Measurements from ENCODE around the gene GDNF. TPM values are rescaled to one million over a fixed set of nuclear protein-coding genes. Genes with fewer than 3 reads are reported as not detected.

The GDNF gene
- total and polyA plus RNA-seq, 5 donors from 2014 or later = not detected

- peaks cover 61% of the 10 kb centered on the region for H3K27me3 Mint-ChIP-seq
- H3K36me3 Mint-ChIP-seq = no peaks in the 10 kb centered on the region
- H3K4me1 Mint-ChIP-seq = peaks cover 0 to 5% (median under 1%) of the 10 kb centered on the region in 4 donors
- H3K27ac Mint-ChIP-seq = no peak overlapping the region
- peaks cover 0 to 1% (median 0%) of the 10 kb centered on the region in 7 donors for H3K9me3 Mint-ChIP-seq
- Histone ChIP-seq H3K27me3 (ENCODE audit: control insufficient read depth, insufficient read depth, low read length) (peaks cover 29% of the 10 kb centered on the region), H3K36me3 (ENCODE audit: control insufficient read depth, insufficient read depth, low read length) (no peaks in the 10 kb centered on the region), H3K9me3 (ENCODE audit: control insufficient read depth in 2 of 2, low read length in 2 of 2) (no peaks in the 10 kb centered on the region), H3K27ac (ENCODE audit: insufficient read depth, low read length, poor library complexity, severe bottlenecking) (no peak overlapping the region), H3K4me3 (ENCODE audit: low read depth, low read length) (no peak overlapping the region), H3K4me1 (ENCODE audit: control insufficient read depth, insufficient read depth, low read length, poor library complexity, severe bottlenecking) (no peaks in the 10 kb centered on the region)
- no peak overlapping the region for H3K4me3 Mint-ChIP-seq
- no peak for ATAC-seq (ENCODE audit: low read depth in 2 of 2)
- DNase-seq = no peak
Measured at GRCh38 chr5:37830348-37830747, 9.5 kb downstream of the GDNF start.

DNA sequence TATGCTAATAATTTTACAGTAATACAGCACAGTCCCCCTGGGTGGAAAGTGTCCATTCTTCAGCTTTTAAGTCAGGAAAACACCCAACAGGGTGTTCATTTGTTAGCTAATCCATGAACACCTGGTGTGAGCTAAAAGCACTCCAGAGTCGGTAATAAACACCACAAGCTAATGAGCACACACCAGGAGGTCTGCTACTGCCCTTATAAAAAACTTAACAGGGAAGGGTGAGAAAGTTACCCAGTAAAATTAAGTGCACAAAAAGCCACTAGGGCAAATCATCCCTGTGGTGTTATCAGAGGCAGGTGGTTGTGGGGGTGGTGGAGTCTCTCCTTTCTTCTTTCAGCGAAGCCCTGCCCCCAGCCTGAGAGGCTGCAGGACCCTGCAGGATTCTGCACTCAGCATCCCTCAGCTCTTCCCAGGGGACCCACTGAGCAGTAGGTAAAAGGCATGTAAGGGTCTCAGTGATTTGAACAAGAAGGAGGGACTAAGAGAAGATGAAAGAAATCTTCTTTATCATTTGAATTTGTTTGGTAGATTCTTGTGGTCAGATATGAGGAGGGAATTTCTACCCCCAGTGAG is 14.4 kb downstream of the GDNF start:
- Histone ChIP-seq H3K27me3 (ENCODE audit: control insufficient read depth, insufficient read depth, low read length) (peaks cover 7% of the 10 kb centered on the region), H3K4me3 (ENCODE audit: low read depth, low read length) (no peak overlapping the region), H3K9me3 (ENCODE audit: control insufficient read depth in 2 of 2, low read length in 2 of 2) (no peaks in the 10 kb centered on the region), H3K4me1 (ENCODE audit: control insufficient read depth, insufficient read depth, low read length, poor library complexity, severe bottlenecking) (no peaks in the 10 kb centered on the region), H3K36me3 (ENCODE audit: control insufficient read depth, insufficient read depth, low read length) (no peaks in the 10 kb centered on the region), H3K27ac (ENCODE audit: insufficient read depth, low read length, poor library complexity, severe bottlenecking) (no peak overlapping the region)
- Mint-ChIP-seq H3K4me1 (no peaks in the 10 kb centered on the region), H3K27me3 (peaks cover 39% of the 10 kb centered on the region), H3K9me3 (no peaks in the 10 kb centered on the region), H3K27ac (no peak overlapping the region), H3K4me3 (no peak overlapping the region), H3K36me3 (no peaks in the 10 kb centered on the region)
- no peak for ATAC-seq (ENCODE audit: low read depth in 2 of 2)
- no peak for DNase-seq

DNA sequence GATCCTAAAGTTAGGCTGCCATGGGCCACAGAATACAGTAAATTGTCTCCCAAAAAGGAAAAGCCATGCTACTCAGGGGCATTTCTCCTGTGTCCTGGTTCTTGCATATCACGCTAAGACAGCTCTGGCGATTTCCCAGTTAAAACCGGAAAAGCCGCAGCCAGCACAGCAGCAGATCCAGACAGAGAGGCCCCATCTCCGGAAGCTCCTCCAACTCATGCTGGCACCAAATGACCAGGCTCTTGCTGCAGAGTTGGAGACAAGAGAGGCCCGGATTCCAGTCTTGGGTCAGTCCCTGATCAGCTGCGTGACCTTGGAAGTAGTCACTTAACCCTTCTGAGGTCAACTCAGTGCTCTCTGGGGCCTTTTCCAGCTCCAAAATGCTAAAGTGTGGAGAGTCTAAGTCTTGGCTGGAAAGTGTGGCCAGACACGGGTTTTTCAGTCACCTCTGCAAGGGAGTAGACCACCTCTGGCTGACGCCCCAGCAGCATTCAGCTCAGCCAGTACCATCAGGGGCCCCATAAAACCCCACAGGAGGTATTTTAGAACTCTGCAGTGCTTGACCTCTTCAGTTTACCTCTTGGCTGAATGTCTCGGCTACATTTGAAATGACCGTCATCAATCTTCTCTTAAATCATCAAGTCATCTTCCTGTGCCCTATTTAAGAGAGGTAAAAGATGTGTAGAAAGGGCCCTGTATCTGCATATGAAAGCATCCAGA is 16.2 kb downstream of the GDNF start:
- no peak overlapping the region for H3K27ac ChIP-seq (ENCODE audit: insufficient read depth, low read length, poor library complexity, severe bottlenecking)
- no peaks in the 10 kb centered on the region for H3K36me3 ChIP-seq (ENCODE audit: control insufficient read depth, insufficient read depth, low read length)
- H3K4me1 ChIP-seq (ENCODE audit: control insufficient read depth, insufficient read depth, low read length, poor library complexity, severe bottlenecking) = no peaks in the 10 kb centered on the region
- Mint-ChIP-seq H3K36me3 (no peaks in the 10 kb centered on the region), H3K27ac (no peak overlapping the region), H3K9me3 (no peaks in the 10 kb centered on the region), H3K4me3 (no peak overlapping the region), H3K27me3 (peaks cover 24% of the 10 kb centered on the region), H3K4me1 (no peaks in the 10 kb centered on the region)
- peaks cover 6% of the 10 kb centered on the region for H3K27me3 ChIP-seq (ENCODE audit: control insufficient read depth, insufficient read depth, low read length)
- no peak overlapping the region for H3K4me3 ChIP-seq (ENCODE audit: low read depth, low read length)
- ATAC-seq (ENCODE audit: low read depth in 2 of 2) (no peak), DNase-seq (no peak)
- no peaks in the 10 kb centered on the region for H3K9me3 ChIP-seq (ENCODE audit: control insufficient read depth in 2 of 2, low read length in 2 of 2)

DNA sequence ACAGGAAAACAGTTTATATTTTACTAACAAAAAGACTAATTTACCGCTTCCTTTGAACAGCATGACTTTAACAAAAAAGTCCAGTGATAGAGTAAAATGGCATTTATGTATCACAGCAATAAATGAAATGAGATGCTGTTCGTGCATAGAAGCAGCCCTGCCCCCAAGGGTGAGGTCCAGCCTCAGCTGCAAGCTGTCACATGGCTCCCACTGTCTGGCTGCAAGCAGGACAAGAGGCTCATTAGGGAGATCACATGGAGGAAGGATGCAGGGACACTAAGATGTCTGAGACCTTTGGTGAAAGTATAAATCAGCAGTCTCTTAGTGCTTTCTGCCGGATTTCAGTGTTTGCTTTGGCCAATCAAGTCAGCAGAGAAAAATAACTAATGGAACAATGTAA is 23.0 kb downstream of the GDNF start:
- Mint-ChIP-seq H3K27ac (no peak overlapping the region), H3K4me1 (no peaks in the 10 kb centered on the region), H3K36me3 (no peaks in the 10 kb centered on the region), H3K9me3 (peaks cover 0 to 2% (median 0%) of the 10 kb centered on the region in 7 donors), H3K27me3 (peaks cover 12% of the 10 kb centered on the region), H3K4me3 (no peak overlapping the region)
- peaks cover 2% of the 10 kb centered on the region for H3K27me3 ChIP-seq (ENCODE audit: control insufficient read depth, insufficient read depth, low read length)
- H3K4me1 ChIP-seq (ENCODE audit: control insufficient read depth, insufficient read depth, low read length, poor library complexity, severe bottlenecking) = no peaks in the 10 kb centered on the region
- H3K4me3 ChIP-seq (ENCODE audit: low read depth, low read length) = no peak overlapping the region
- no peaks in the 10 kb centered on the region for H3K36me3 ChIP-seq (ENCODE audit: control insufficient read depth, insufficient read depth, low read length)
- H3K9me3 ChIP-seq (ENCODE audit: control insufficient read depth in 2 of 2, low read length in 2 of 2) = no peaks in the 10 kb centered on the region
- H3K27ac ChIP-seq (ENCODE audit: insufficient read depth, low read length, poor library complexity, severe bottlenecking) = no peak overlapping the region
- DNase-seq (no peak), ATAC-seq (ENCODE audit: low read depth in 2 of 2) (no peak)

- DNase-seq (no peak), ATAC-seq (ENCODE audit: low read depth in 2 of 2) (no peak)
- no peak overlapping the region for H3K4me3 ChIP-seq (ENCODE audit: low read depth, low read length)
- H3K4me1 Mint-ChIP-seq = no peaks in the 10 kb centered on the region
- H3K27ac Mint-ChIP-seq = no peak overlapping the region
- H3K36me3 ChIP-seq (ENCODE audit: control insufficient read depth, insufficient read depth, low read length) = no peaks in the 10 kb centered on the region
- no peaks in the 10 kb centered on the region for H3K36me3 Mint-ChIP-seq
- no peaks in the 10 kb centered on the region for H3K4me1 ChIP-seq (ENCODE audit: control insufficient read depth, insufficient read depth, low read length, poor library complexity, severe bottlenecking)
- H3K27ac ChIP-seq (ENCODE audit: insufficient read depth, low read length, poor library complexity, severe bottlenecking) = no peak overlapping the region
- peaks cover 2% of the 10 kb centered on the region for H3K27me3 ChIP-seq (ENCODE audit: control insufficient read depth, insufficient read depth, low read length)
- H3K4me3 Mint-ChIP-seq = no peak overlapping the region
- H3K9me3 ChIP-seq (ENCODE audit: control insufficient read depth in 2 of 2, low read length in 2 of 2) = no peaks in the 10 kb centered on the region
- H3K9me3 Mint-ChIP-seq = peaks cover 0 to 2% (median 0%) of the 10 kb centered on the region in 7 donors
- peaks cover 9% of the 10 kb centered on the region for H3K27me3 Mint-ChIP-seq
Measured at GRCh38 chr5:37816331-37816730, 23.5 kb downstream of the GDNF start.

DNA sequence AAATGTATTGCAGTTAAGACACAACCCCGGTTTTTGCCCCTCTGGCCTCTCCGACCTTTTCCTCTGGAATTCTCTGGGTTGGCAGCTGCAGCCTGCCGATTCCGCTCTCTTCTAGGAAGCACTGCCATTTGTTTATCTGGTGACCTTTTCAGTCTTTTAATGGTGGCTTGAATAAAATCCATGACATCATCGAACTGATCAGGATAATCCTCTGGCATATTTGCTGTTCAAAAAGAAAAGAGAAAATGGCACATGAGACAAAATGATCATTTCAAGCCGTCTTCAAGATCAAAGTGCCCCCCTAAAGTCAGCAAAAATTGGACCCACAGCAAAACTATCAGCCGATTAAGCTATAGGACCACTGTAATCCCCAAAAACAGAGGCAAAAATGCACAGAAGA is 23.9 kb downstream of the GDNF start:
- ATAC-seq (ENCODE audit: low read depth in 2 of 2) (no peak), DNase-seq (no peak)
- no peaks in the 10 kb centered on the region for H3K36me3 ChIP-seq (ENCODE audit: control insufficient read depth, insufficient read depth, low read length)
- H3K4me3 ChIP-seq (ENCODE audit: low read depth, low read length) = no peak overlapping the region
- no peaks in the 10 kb centered on the region for H3K4me1 ChIP-seq (ENCODE audit: control insufficient read depth, insufficient read depth, low read length, poor library complexity, severe bottlenecking)
- no peaks in the 10 kb centered on the region for H3K9me3 ChIP-seq (ENCODE audit: control insufficient read depth in 2 of 2, low read length in 2 of 2)
- Mint-ChIP-seq H3K4me1 (no peaks in the 10 kb centered on the region), H3K36me3 (no peaks in the 10 kb centered on the region), H3K4me3 (no peak overlapping the region), H3K9me3 (peaks cover 0 to 2% (median 0%) of the 10 kb centered on the region in 7 donors), H3K27ac (no peak overlapping the region), H3K27me3 (peaks cover 9% of the 10 kb centered on the region)
- no peak overlapping the region for H3K27ac ChIP-seq (ENCODE audit: insufficient read depth, low read length, poor library complexity, severe bottlenecking)
- peaks cover 2% of the 10 kb centered on the region for H3K27me3 ChIP-seq (ENCODE audit: control insufficient read depth, insufficient read depth, low read length)

DNA sequence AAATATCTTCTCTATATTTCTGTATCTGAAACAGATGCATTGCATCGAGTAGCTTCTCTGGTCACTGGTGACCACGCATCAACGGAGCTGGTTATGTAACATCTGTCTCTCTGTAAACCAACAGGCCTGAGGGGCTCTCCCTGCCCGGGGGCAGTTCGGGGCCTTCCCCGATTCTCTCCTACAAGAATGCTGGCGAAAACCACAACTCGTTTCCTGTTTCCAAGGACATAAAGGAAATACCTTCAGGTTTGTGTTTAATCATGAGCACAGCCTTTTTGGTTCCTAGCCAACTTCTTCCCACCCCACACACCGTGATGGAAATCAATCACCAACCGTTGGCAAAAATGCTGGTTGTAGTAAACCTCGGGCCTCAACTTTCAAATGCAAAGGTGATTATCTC is 25.1 kb downstream of the GDNF start:
- Mint-ChIP-seq H3K4me1 (no peaks in the 10 kb centered on the region), H3K27ac (no peak overlapping the region), H3K27me3 (peaks cover 9% of the 10 kb centered on the region), H3K4me3 (no peak overlapping the region), H3K9me3 (peaks cover 0 to 2% (median 0%) of the 10 kb centered on the region in 7 donors), H3K36me3 (no peaks in the 10 kb centered on the region)
- no peaks in the 10 kb centered on the region for H3K36me3 ChIP-seq (ENCODE audit: control insufficient read depth, insufficient read depth, low read length)
- ATAC-seq (ENCODE audit: low read depth in 2 of 2) = no peak
- no peak for DNase-seq
- no peak overlapping the region for H3K27ac ChIP-seq (ENCODE audit: insufficient read depth, low read length, poor library complexity, severe bottlenecking)
- H3K27me3 ChIP-seq (ENCODE audit: control insufficient read depth, insufficient read depth, low read length) = no peaks in the 10 kb centered on the region
- no peaks in the 10 kb centered on the region for H3K9me3 ChIP-seq (ENCODE audit: control insufficient read depth in 2 of 2, low read length in 2 of 2)
- H3K4me3 ChIP-seq (ENCODE audit: low read depth, low read length) = no peak overlapping the region
- H3K4me1 ChIP-seq (ENCODE audit: control insufficient read depth, insufficient read depth, low read length, poor library complexity, severe bottlenecking) = no peaks in the 10 kb centered on the region

DNA sequence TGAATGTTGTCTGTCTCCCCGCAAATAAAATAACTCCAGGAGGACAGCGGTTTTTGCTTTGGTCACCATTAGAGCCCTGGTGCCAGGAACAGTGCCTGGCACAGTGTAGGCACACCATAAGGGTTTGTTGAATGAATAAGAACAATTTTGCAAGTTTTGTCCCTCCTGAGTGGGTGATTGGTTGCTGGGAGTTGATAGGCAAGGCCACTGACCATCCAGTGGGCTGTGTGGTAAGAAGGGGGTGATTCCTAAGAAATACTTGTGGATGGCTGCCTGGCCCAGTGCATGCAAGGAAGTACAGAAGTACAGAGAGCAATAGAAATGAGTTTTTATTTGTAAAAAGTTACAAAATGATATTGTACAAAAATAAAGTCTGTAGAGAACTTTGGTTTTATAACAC is 27.5 kb downstream of the GDNF start:
- ATAC-seq (ENCODE audit: low read depth in 2 of 2) = no peak
- H3K27me3 Mint-ChIP-seq = no peaks in the 10 kb centered on the region
- peaks cover 0 to 6% (median 0%) of the 10 kb centered on the region in 7 donors for H3K9me3 Mint-ChIP-seq
- DNase-seq = no peak
- H3K4me3 ChIP-seq (ENCODE audit: low read depth, low read length) = no peak overlapping the region
- no peaks in the 10 kb centered on the region for H3K36me3 ChIP-seq (ENCODE audit: control insufficient read depth, insufficient read depth, low read length)
- no peaks in the 10 kb centered on the region for H3K9me3 ChIP-seq (ENCODE audit: control insufficient read depth in 2 of 2, low read length in 2 of 2)
- H3K27ac Mint-ChIP-seq = no peak overlapping the region
- H3K27me3 ChIP-seq (ENCODE audit: control insufficient read depth, insufficient read depth, low read length) = no peaks in the 10 kb centered on the region
- H3K27ac ChIP-seq (ENCODE audit: insufficient read depth, low read length, poor library complexity, severe bottlenecking) = no peak overlapping the region
- H3K4me1 Mint-ChIP-seq = no peaks in the 10 kb centered on the region
- no peaks in the 10 kb centered on the region for H3K36me3 Mint-ChIP-seq
- no peak overlapping the region for H3K4me3 Mint-ChIP-seq
- H3K4me1 ChIP-seq (ENCODE audit: control insufficient read depth, insufficient read depth, low read length, poor library complexity, severe bottlenecking) = no peaks in the 10 kb centered on the region
